K562 (cell line): ENCODE measurements around the gene UBE2L5. TPM values are rescaled to one million over a fixed set of nuclear protein-coding genes. Genes with fewer than 3 reads are reported as not detected.

Experiments used
- ATAC-seq: fragments of 200-7000 bp; cut with Tn5 transposase; 3 replicates; pipeline ENCODE4 v1.9.1; 2020; ENCODE audit warnings: moderate library complexity
- BruUV-seq: library from RNA; stranded (reverse); fragments of 400-500 nt; replicated peaks from 2 replicates; lab custom pipeline; 2021; lab: Mats Ljungman, UMichigan
- CTCF ChIA-PET: fragments of 300-600 bp; formaldehyde crosslinking; extraction: SDS; loops from one replicate; lab custom pipeline; 2021; ENCODE audit warnings: low intra/inter-chr PET ratio; lab: Yijun Ruan, JAX
- POLR2A ChIA-PET: fragments of 300-600, 350-650 bp; sonication (Branson Sonifier 250); formaldehyde crosslinking; extraction: SDS; loops from one replicate; lab custom pipeline; 2021; ENCODE audit warnings: antibody characterized with exemption, inconsistent platforms; lab: Yijun Ruan, JAX
- DNase-seq, 4 experiments: peaks; one replicate each; pipeline versions ENCODE4 v3.0.0 to v3.0.0-alpha.2; 2011 to 2018; ENCODE audit warnings: low spot score in 3 of 4, mixed read lengths in 3 of 4; ENCODE audit errors: extremely low read depth in 1 of 4
- FAIRE-seq: peaks from 2 replicates; lab custom pipeline; 2011; peaks lifted over from hg19 to GRCh38; lab: Jason Lieb, UNC
- H2AFZ ChIP-seq: 2 replicates; pipeline ENCODE4 v1.6.0; 2011; ENCODE audit warnings: low read depth, low read length, control low read depth, inconsistent platforms
- H3K27ac ChIP-seq: fragments of 200-600 bp; 3 replicates; pipeline ENCODE4 v1.8.0; 2011; ENCODE audit warnings: low read depth, mild to moderate bottlenecking, control low read depth, inconsistent platforms, low read length, moderate library complexity, mixed read lengths; ENCODE audit errors: extremely low read depth
- H3K27me3 ChIP-seq, 2 experiments: fragments of 300-600 bp in 1 of 2; 2 replicates in 1 of 2; 3 replicates in 1 of 2; pipeline versions ENCODE4 v1.6.0 to v1.8.0; 2011; ENCODE audit warnings: inconsistent platforms in 2 of 2, low read length in 2 of 2, mild to moderate bottlenecking in 1 of 2, mixed read lengths in 1 of 2, moderate library complexity in 1 of 2; ENCODE audit not compliant: control insufficient read depth in 2 of 2, insufficient read depth in 2 of 2
- H3K36me3 ChIP-seq: fragments of 300-600 bp; 3 replicates; pipeline ENCODE4 v1.8.0; 2011; ENCODE audit warnings: mild to moderate bottlenecking, low read length, inconsistent platforms; ENCODE audit not compliant: control insufficient read depth, insufficient read depth
- H3K4me1 ChIP-seq, 2 experiments: fragments of 200-600 bp in 1 of 2; replicated peaks in 1 of 2; 2 replicates in 1 of 2; 3 replicates in 1 of 2; pipeline versions ENCODE4 v1.5.1 to v1.8.0; 2011; ENCODE audit warnings: inconsistent platforms in 2 of 2, low read length in 2 of 2, mild to moderate bottlenecking in 1 of 2, mixed read lengths in 1 of 2, moderate library complexity in 1 of 2; ENCODE audit not compliant: control insufficient read depth in 2 of 2, insufficient read depth in 2 of 2
- H3K4me2 ChIP-seq: 2 replicates; pipeline ENCODE4 v1.6.1; 2011; ENCODE audit warnings: low read length, control low read depth, inconsistent platforms, mixed read lengths; ENCODE audit not compliant: insufficient read depth
- H3K4me3 ChIP-seq: fragments of 200-600 bp; sonication (generic), shearing (Covaris generic); 2 replicates; pipeline ENCODE4 v1.5.1; 2016; ENCODE audit warnings: control low read depth, inconsistent platforms
- H3K79me2 ChIP-seq: fragments of 200-600 bp; 3 replicates; pipeline ENCODE4 v1.8.0; 2011; ENCODE audit warnings: low read length, inconsistent platforms; ENCODE audit not compliant: control insufficient read depth, insufficient read depth
- H3K9ac ChIP-seq, 2 experiments: 2 replicates each; pipeline versions ENCODE4 v1.6.0 to v1.6.1; 2011; ENCODE audit warnings: low read depth in 2 of 2, low read length in 2 of 2, control low read depth in 1 of 2, inconsistent platforms in 1 of 2, mild to moderate bottlenecking in 1 of 2, mixed read lengths in 1 of 2; ENCODE audit not compliant: insufficient read depth in 1 of 2
- H3K9me1 ChIP-seq: one replicate; pipeline ENCODE4 v1.6.0; 2011; ENCODE audit warnings: inconsistent platforms, mild to moderate bottlenecking, low read length, moderate library complexity; ENCODE audit not compliant: control insufficient read depth, insufficient read depth
- H3K9me3 ChIP-seq: replicated peaks from 2 replicates; pipeline ENCODE4 v1.5.1; 2011; ENCODE audit warnings: low read depth, low read length, inconsistent platforms; ENCODE audit not compliant: control insufficient read depth, insufficient read depth
- H4K20me1 ChIP-seq: replicated peaks from 2 replicates; pipeline ENCODE4 v1.6.1; 2011; ENCODE audit warnings: low read length, inconsistent platforms, mixed read lengths; ENCODE audit not compliant: control insufficient read depth, insufficient read depth
- CHAMP1 ChIP-seq: fragments of 450-650 bp; IDR thresholded peaks from 2 replicates; pipeline ENCODE4 v1.6.1; 2016; ENCODE audit warnings: mild to moderate bottlenecking
- CXXC5 ChIP-seq: fragments of 250-450 bp; sonication (Bioruptor Pico); IDR thresholded peaks from 2 replicates; pipeline ENCODE4 v1.8.0; 2022; ENCODE audit warnings: inconsistent platforms, mild to moderate bottlenecking, moderate library complexity
- E2F3 ChIP-seq: fragments of 250-450 bp; sonication (Bioruptor Pico); IDR thresholded peaks from 2 replicates; pipeline ENCODE4 v1.4.0; 2020; ENCODE audit warnings: mild to moderate bottlenecking
- EWSR1 ChIP-seq: fragments of 450-650 bp; IDR thresholded peaks from 2 replicates; pipeline ENCODE4 v1.6.1; 2018; ENCODE audit warnings: borderline replicate concordance, mild to moderate bottlenecking, low read depth, moderate library complexity; ENCODE audit not compliant: partially characterized antibody
- EZH2 ChIP-seq: IDR thresholded peaks from 2 replicates; pipeline ENCODE4 v1.6.1; 2012; ENCODE audit warnings: low read depth, mild to moderate bottlenecking, inconsistent platforms, low read length, borderline replicate concordance
- FOSL1 ChIP-seq: fragments of 200-800 bp; sonication (Bioruptor generic); conservative IDR thresholded peaks from 2 replicates; pipeline ENCODE4 v1.6.1; 2016; ENCODE audit warnings: missing genetic modification characterization, missing compliant biosample characterization
- HCFC1 ChIP-seq: IDR thresholded peaks from 2 replicates; pipeline ENCODE4 v1.6.1; 2012; ENCODE audit warnings: low read depth, low read length, improper control_type of control experiment
- HDAC2 ChIP-seq: fragments of 450-650 bp; IDR thresholded peaks from 2 replicates; pipeline ENCODE4 v1.6.1; 2016; ENCODE audit warnings: mild to moderate bottlenecking
- L3MBTL2 ChIP-seq: fragments of 450-650 bp; IDR thresholded peaks from 2 replicates; pipeline ENCODE4 v1.6.1; 2016; ENCODE audit warnings: mild to moderate bottlenecking, moderate library complexity
- NR0B1 ChIP-seq: fragments of 450-650 bp; IDR thresholded peaks from one replicate; pipeline ENCODE4 v1.6.1; 2018; ENCODE audit warnings: mild to moderate bottlenecking, moderate library complexity; ENCODE audit not compliant: partially characterized antibody
- PRMT5 ChIP-seq: sonication (generic); formaldehyde crosslinking; IDR thresholded peaks from 2 replicates; pipeline ENCODE4 v1.5.0; 2020; ENCODE audit warnings: missing genetic modification reagents
- RAD51 ChIP-seq: fragments of 450-650 bp; IDR thresholded peaks from 2 replicates; pipeline ENCODE4 v1.7.1; 2016; ENCODE audit warnings: low read depth, mild to moderate bottlenecking, borderline replicate concordance
- RBFOX2 ChIP-seq: fragments of 200-400 bp; formaldehyde crosslinking; IDR thresholded peaks from 2 replicates; pipeline ENCODE4 v1.6.1; 2017; ENCODE audit warnings: low read depth, mild to moderate bottlenecking, low read length, moderate library complexity
- SETDB1 ChIP-seq: IDR thresholded peaks from one replicate; pipeline ENCODE4 v1.6.1; 2012; ENCODE audit warnings: low read length, control low read depth, inconsistent platforms
- TCF15 ChIP-seq: fragments of 250-450 bp; sonication (Bioruptor Pico); IDR thresholded peaks from 2 replicates; pipeline ENCODE4 v1.8.0; 2022; ENCODE audit warnings: moderate library complexity, mild to moderate bottlenecking, inconsistent platforms
- ZNF263 ChIP-seq: sonication (generic); formaldehyde crosslinking; IDR thresholded peaks from 2 replicates; pipeline ENCODE4 v1.8.0; 2022; ENCODE audit warnings: mild to moderate bottlenecking, missing genetic modification reagents, borderline replicate concordance
- ZNF740 ChIP-seq, 3 experiments: fragments of 200-800 bp in 1 of 3; sonication (Bioruptor generic) in 1 of 3; sonication (generic) in 1 of 3; formaldehyde crosslinking in 1 of 3; IDR thresholded peaks; 2 replicates each; pipeline versions ENCODE4 v1.6.1 to v1.8.0; 2016 to 2022; ENCODE audit warnings: mild to moderate bottlenecking in 2 of 3, missing compliant biosample characterization in 2 of 3, missing genetic modification characterization in 2 of 3, missing genetic modification reagents in 1 of 3
- WGBS: fragments of 100-300 bp; shearing (Covaris generic); methylation state at CpG from one replicate; pipeline ENCODE4 v1.1.6; 2016; ENCODE audit warnings: low coverage, mixed read lengths; ENCODE audit not compliant: insufficient coverage; ENCODE audit errors: missing lambda C conversion rate; 5-methylcytosine and 5-hydroxymethylcytosine counted together
- in situ Hi-C: fragments of 300-500 bp; cut with MboI; formaldehyde crosslinking; loops from 4 replicates; pipeline ENCODE4 v1.15.0; 2018; ENCODE audit warnings: inconsistent platforms, mixed read lengths
- intact Hi-C: fragments of 100-400 bp; cut with micrococcal nuclease; formaldehyde crosslinking; loops from 2 replicates; pipeline ENCODE4 v1.14.2; 2022
- polyA plus RNA-seq, 8 experiments: library from polyadenylated mRNA; depleted of rRNA in 4 of 8; stranded (reverse) in 5 of 8; unstranded in 3 of 8; fragments of >200 nt; fragmentation: Nextera tagmentation in 2 of 8; fragmentation: Illumina TruSeq in 1 of 8; extraction: Ambion mirVana in 2 of 8; extraction: Trizol in 1 of 8; gene quantifications; 2 replicates each; pipeline versions ENCODE4 v1.2.1 to v1.2.3, GENCODE V29; 2011 to 2014; ENCODE audit warnings: inconsistent platforms in 1 of 8, missing spikeins in 1 of 8
- total RNA-seq, 7 experiments: library from RNA; depleted of rRNA in 6 of 7; stranded (reverse); fragments of >200 nt in 6 of 7; fragmentation: Illumina TruSeq in 2 of 7; extraction: Trizol in 2 of 7; gene quantifications; 2 replicates each; pipeline versions ENCODE4 v1.2.1 to v1.2.3, GENCODE V29; 2011 to 2021; ENCODE audit warnings: low replicate concordance in 1 of 7

Gene UBE2L5
- total and polyA plus RNA-seq, 9 of the 15 experiments (the other 6 are each of a cell fraction or from before 2014, with no cell fraction given), result 0.22 to 1.5 (median 0.86) TPM; not detected in 6

- Histone ChIP-seq H4K20me1 (no peaks in the 10 kb centered on the region), H3K36me3 (no peaks in the 10 kb centered on the region), H3K9ac (no peak overlapping the region), H3K4me1 (peaks cover 0 to 10% of the 10 kb centered on the region in 2 experiments; a peak in 2 of 5 replicates), H2AFZ (peak overlapping the region; percentile 87), H3K9me3 (no peaks in the 10 kb centered on the region), H3K79me2 (no peaks in the 10 kb centered on the region), H3K4me3 (no peak overlapping the region), H3K9me1 (no peaks in the 10 kb centered on the region), H3K27me3 (no peaks in the 10 kb centered on the region; a peak in 1 of 5 replicates), H3K4me2 (no peak overlapping the region), H3K27ac (no peak overlapping the region; the same call in 2 of the 3 replicates)
- WGBS, result 18% methylated on average over 9 of the region's 9 CpGs
- BruUV-seq, result no TSS peak
- POLR2A ChIA-PET, result interaction anchor here (0.8 to 1.2 kb wide), 3 partner anchors 11 to 27 kb away, joined by 3 to 5 read pairs (median 4); no protein-coding TSS in a partner anchor
- ATAC-seq (peak; percentile 47; the same call in 1 of the 3 replicates), FAIRE-seq (no peak), DNase-seq (peak in 1 of 4 experiments; percentile 23)
- CTCF ChIA-PET, result no interaction called here
- intact Hi-C loops (no loop called here), in situ Hi-C loops (no loop called here)
- TF ChIP-seq HCFC1, result no peak
- TF ChIP-seq FOSL1 (tag), result no peak
- TF ChIP-seq EZH2, result no peak
- TF ChIP-seq CHAMP1, result no peak
- no peak for TF ChIP-seq SETDB1
- no peak for TF ChIP-seq NR0B1
- TF ChIP-seq CXXC5 (CRISPR knock-in tag), result peak; percentile 33; the same call in 1 of the 2 replicates
- no peak for TF ChIP-seq TCF15 (CRISPR knock-in tag)
- TF ChIP-seq ZNF263 (CRISPR knock-in tag), result no peak
- no peak for TF ChIP-seq E2F3
- peak; percentile 47; the same call in 1 of the 2 replicates for TF ChIP-seq RAD51
- TF ChIP-seq RBFOX2, result no peak
- no peak for TF ChIP-seq HDAC2
- peak; percentile 89 for TF ChIP-seq L3MBTL2
- TF ChIP-seq PRMT5 (CRISPR knock-in tag), result no peak
- no peak for TF ChIP-seq EWSR1
- TF ChIP-seq ZNF740 (CRISPR knock-in tag; IDR thresholded peaks at IDR 0.05), result no peak
- TF ChIP-seq ZNF740 (tag; IDR thresholded peaks at IDR 0.05), result no peak
These were observed 48.6 kb upstream of the UBE2L5 start for GRCh38 chr13:30373727-30374126.
